Measurements from ENCODE around the gene GLI3. TPM values are rescaled to one million over a fixed set of nuclear protein-coding genes. Genes with fewer than 3 reads are reported as not detected.

The GLI3 gene
- total RNA-seq, 1 donor from 2014 or later, result 9.0 TPM

DNA sequence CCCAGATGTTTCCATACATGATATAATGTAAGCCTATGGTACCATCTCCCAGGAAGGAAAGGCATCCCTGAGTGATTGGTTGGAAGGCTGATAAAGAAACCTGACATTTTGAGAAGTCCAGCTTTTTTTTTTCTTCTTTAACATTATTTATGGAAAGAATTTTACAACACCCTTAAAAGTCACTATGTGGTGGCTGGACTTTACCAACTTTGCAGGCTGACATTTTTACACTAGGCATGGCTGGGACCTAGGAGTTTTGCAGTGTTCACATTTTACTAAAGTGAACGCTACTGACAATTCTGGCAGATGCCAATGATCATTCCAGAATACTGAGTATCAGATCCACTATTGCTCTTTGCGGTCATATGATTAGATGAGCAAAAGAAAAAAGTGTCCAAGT is 239.9 kb downstream of the GLI3 start:
- Mint-ChIP-seq H3K27ac (no peak overlapping the region), H3K4me3 (ENCODE audit: low read depth) (no peak overlapping the region), H3K36me3 (ENCODE audit: insufficient read depth) (no peaks in the 10 kb centered on the region), H3K9me3 (ENCODE audit: low read depth) (no peaks in the 10 kb centered on the region), H3K27me3 (peaks cover 24% of the 10 kb centered on the region), H3K4me1 (ENCODE audit: low read depth) (peaks cover 1% of the 10 kb centered on the region)
- DNase-seq (ENCODE audit: low spot score, unreplicated experiment), result no peak
- TF ChIP-seq, protein P1, sequence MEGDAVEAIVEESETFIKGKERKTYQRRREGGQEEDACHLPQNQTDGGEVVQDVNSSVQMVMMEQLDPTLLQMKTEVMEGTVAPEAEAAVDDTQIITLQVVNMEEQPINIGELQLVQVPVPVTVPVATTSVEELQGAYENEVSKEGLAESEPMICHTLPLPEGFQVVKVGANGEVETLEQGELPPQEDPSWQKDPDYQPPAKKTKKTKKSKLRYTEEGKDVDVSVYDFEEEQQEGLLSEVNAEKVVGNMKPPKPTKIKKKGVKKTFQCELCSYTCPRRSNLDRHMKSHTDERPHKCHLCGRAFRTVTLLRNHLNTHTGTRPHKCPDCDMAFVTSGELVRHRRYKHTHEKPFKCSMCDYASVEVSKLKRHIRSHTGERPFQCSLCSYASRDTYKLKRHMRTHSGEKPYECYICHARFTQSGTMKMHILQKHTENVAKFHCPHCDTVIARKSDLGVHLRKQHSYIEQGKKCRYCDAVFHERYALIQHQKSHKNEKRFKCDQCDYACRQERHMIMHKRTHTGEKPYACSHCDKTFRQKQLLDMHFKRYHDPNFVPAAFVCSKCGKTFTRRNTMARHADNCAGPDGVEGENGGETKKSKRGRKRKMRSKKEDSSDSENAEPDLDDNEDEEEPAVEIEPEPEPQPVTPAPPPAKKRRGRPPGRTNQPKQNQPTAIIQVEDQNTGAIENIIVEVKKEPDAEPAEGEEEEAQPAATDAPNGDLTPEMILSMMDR (IDR thresholded peaks at IDR 0.05; ENCODE audit: unreplicated experiment), result no peak

DNA sequence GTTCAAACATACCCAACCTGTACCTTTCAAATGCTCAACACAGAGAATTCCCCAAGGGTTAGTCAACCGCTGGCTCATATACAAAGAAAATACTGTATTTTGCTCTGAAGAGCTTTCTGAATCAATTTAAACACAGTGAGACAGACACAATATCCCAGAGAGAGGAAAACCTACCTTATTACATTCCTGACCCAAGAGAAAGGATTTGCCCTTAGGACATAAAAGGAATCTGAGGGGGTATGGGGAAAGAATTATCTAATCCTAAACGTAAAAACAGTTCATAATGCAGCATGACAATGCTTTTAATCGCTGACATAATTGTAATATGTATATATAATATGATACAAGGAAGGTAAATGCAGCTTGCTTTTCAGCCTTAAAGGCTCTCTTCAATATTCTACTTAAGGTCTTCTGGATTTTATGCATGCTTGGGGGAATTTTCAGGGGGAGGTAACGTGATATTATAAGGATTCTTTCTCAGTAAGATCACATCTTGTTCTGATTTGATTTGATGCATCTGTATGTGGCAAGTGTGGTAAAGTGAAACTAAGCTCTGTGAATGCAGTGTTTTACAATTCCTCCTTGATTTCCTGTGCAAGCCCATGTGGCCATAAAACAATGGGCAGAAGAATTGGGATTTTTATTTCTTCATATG is 240.5 kb downstream of the GLI3 start:
- no peaks in the 10 kb centered on the region for H3K9me3 Mint-ChIP-seq (ENCODE audit: low read depth)
- peaks cover 30% of the 10 kb centered on the region for H3K27me3 Mint-ChIP-seq
- no peak overlapping the region for H3K27ac Mint-ChIP-seq
- H3K4me1 Mint-ChIP-seq (ENCODE audit: low read depth), result peaks cover 1% of the 10 kb centered on the region
- no peak for DNase-seq (ENCODE audit: low spot score, unreplicated experiment)
- no peaks in the 10 kb centered on the region for H3K36me3 Mint-ChIP-seq (ENCODE audit: insufficient read depth)
- no peak overlapping the region for H3K4me3 Mint-ChIP-seq (ENCODE audit: low read depth)
- TF ChIP-seq, protein P1 (IDR thresholded peaks at IDR 0.05; ENCODE audit: unreplicated experiment), result no peak

DNA sequence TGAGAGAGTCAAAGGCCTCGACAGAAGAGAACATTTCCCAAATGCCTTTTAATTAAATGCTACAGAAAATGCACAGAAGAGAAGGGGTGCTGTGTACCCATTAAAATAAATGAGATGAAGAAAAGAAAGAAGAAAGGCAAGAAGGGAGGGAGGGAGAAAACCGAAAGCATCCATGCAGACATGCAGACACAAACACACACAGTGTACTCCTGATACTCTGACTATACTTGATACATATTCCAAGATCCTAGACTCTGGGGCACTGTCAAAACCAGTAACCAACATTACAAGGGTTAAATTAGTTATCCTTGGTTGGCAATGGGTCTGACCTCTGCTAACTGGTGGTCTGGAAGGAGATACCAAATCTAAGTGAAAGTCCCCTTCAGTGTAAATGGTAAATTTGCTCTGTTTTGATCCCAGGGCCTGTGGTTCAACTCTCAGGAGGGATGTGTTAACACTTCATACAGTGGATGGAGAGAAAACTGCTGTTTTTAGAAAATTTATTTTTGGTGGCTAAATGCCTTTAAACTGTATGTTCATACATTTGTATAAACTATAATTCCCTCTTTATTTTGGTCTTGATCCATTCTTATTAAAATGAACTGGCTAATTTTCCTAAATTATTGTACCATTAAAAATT is 241.3 kb downstream of the GLI3 start:
- DNase-seq (ENCODE audit: low spot score, unreplicated experiment), result no peak
- no peak overlapping the region for H3K4me3 Mint-ChIP-seq (ENCODE audit: low read depth)
- no peak overlapping the region for H3K27ac Mint-ChIP-seq
- no peaks in the 10 kb centered on the region for H3K36me3 Mint-ChIP-seq (ENCODE audit: insufficient read depth)
- TF ChIP-seq, protein P1 (IDR thresholded peaks at IDR 0.05; ENCODE audit: unreplicated experiment), result no peak
- H3K9me3 Mint-ChIP-seq (ENCODE audit: low read depth), result no peaks in the 10 kb centered on the region
- peaks cover 1% of the 10 kb centered on the region for H3K4me1 Mint-ChIP-seq (ENCODE audit: low read depth)
- H3K27me3 Mint-ChIP-seq, result peaks cover 35% of the 10 kb centered on the region

DNA sequence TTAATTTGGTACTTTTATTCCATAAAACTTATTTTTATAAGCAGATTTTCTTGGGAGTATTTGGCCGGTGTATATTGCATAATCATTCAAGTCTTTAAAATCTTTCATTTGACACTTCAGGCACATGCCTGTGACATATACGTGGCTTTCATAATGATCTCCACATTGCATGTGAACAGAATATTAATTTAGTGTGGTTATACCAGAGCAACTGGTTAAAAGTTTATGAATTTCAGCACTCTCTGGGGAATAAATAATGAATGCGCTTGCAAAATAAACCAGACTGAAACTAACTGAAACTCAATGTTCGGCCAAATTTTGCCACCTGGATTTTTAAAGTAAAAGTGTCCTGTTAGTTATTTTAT is 242.3 kb downstream of the GLI3 start:
- no peak overlapping the region for H3K4me3 Mint-ChIP-seq (ENCODE audit: low read depth)
- H3K27ac Mint-ChIP-seq, result no peak overlapping the region
- peaks cover 1% of the 10 kb centered on the region for H3K4me1 Mint-ChIP-seq (ENCODE audit: low read depth)
- H3K27me3 Mint-ChIP-seq, result peaks cover 36% of the 10 kb centered on the region
- no peaks in the 10 kb centered on the region for H3K9me3 Mint-ChIP-seq (ENCODE audit: low read depth)
- DNase-seq (ENCODE audit: low spot score, unreplicated experiment), result no peak
- TF ChIP-seq, protein P1 (IDR thresholded peaks at IDR 0.05; ENCODE audit: unreplicated experiment), result no peak
- H3K36me3 Mint-ChIP-seq (ENCODE audit: insufficient read depth), result no peaks in the 10 kb centered on the region

DNA sequence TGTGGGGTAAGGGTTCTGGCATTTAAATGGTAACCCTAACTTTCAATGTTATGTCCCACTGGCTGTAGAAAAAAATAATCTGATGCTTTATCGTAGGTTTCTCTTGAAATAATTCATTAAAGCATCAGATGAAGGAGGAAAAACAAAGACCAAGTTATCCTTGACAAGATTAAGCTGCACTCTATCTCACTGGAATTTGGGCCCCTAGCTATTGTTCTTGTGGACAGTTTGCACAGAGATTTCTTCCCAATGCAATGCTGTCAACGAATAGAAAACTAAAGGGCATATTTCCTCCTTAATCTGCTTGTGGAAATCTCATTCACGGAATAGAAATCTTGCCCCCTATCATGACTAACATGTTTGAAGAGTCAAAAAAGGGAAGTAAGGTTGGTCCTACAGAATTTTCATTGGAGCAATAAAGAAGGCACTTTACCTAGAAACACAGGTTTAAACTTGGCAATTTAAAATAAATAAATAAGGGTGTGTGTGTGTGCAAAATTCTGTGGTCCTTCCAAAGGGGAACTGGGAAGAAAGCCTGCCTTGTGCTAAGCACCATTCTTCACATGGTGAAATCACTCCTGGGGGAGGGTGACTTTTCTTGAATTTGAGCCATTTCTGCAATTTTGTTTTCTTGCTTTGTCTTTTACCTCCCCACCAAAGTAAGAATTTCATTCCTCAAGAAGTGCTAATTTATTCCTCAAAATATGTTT is 242.8 kb downstream of the GLI3 start:
- peaks cover 1% of the 10 kb centered on the region for H3K4me1 Mint-ChIP-seq (ENCODE audit: low read depth)
- DNase-seq (ENCODE audit: low spot score, unreplicated experiment), result no peak
- TF ChIP-seq, protein P1 (IDR thresholded peaks at IDR 0.05; ENCODE audit: unreplicated experiment), result no peak
- H3K36me3 Mint-ChIP-seq (ENCODE audit: insufficient read depth), result no peaks in the 10 kb centered on the region
- H3K27ac Mint-ChIP-seq, result no peak overlapping the region
- no peaks in the 10 kb centered on the region for H3K9me3 Mint-ChIP-seq (ENCODE audit: low read depth)
- peaks cover 36% of the 10 kb centered on the region for H3K27me3 Mint-ChIP-seq
- no peak overlapping the region for H3K4me3 Mint-ChIP-seq (ENCODE audit: low read depth)
